H1 (cell line): ENCODE results near the gene HGFAC.

Experiments used
- CTCF ChIP-seq, 3 experiments: IDR thresholded peaks; 1 replicate in 2 of 3; 2 replicates in 1 of 3; pipeline versions ENCODE4 v1.5.1 to v1.6.1; 2011; ENCODE audit warnings: low read length in 3 of 3, mild to moderate bottlenecking in 3 of 3, inconsistent platforms in 2 of 3, low read depth in 1 of 3, moderate library complexity in 1 of 3; ENCODE audit not compliant: insufficient read depth in 1 of 3; ENCODE audit errors: control extremely low read depth in 1 of 3
- EZH2 ChIP-seq: fragments of 200-600 bp; sonication (generic); IDR thresholded peaks from 2 replicates; pipeline ENCODE4 v1.7.1; 2012; ENCODE audit warnings: low read depth, mild to moderate bottlenecking, moderate library complexity, low read length, inconsistent platforms; ENCODE audit not compliant: severe bottlenecking
- MAX ChIP-seq: IDR thresholded peaks from 2 replicates; pipeline ENCODE4 v1.6.1; 2012; ENCODE audit warnings: inconsistent platforms
- POLR2A ChIP-seq, 2 experiments: IDR thresholded peaks; 1 replicate in 1 of 2; 2 replicates in 1 of 2; pipeline ENCODE4 v1.6.1; 2011; ENCODE audit warnings: low read depth in 2 of 2, low read length in 2 of 2, mild to moderate bottlenecking in 2 of 2; ENCODE audit errors: control extremely low read depth in 1 of 2
- RAD21 ChIP-seq, 2 experiments: IDR thresholded peaks in 1 of 2; conservative IDR thresholded peaks in 1 of 2; 2 replicates each; pipeline ENCODE4 v1.6.1; 2011; ENCODE audit warnings: low read depth in 2 of 2, low read length in 2 of 2, improper control_type of control experiment in 1 of 2, inconsistent platforms in 1 of 2, mild to moderate bottlenecking in 1 of 2, moderate library complexity in 1 of 2

- TF ChIP-seq MAX (no peak), CTCF (IDR thresholded peaks at IDR 0.05; ENCODE audit: control extremely low read depth in 1 of 3, insufficient read depth in 1 of 3, low read depth in 1 of 3, low read length in 3 of 3) (no peak), POLR2A (IDR thresholded peaks at IDR 0.05; ENCODE audit: control extremely low read depth in 1 of 2, low read depth in 2 of 2, low read length in 2 of 2) (no peak), RAD21 (IDR thresholded peaks at IDR 0.05 in 1 of 2, conservative IDR thresholded peaks at IDR 0.05 in 1 of 2; ENCODE audit: low read depth in 2 of 2, low read length in 2 of 2) (no peak), EZH2 (no peak)
Measured at GRCh38 chr4:3397128-3397527, 44.6 kb upstream of the HGFAC start.
